ENCODE data around the gene ERF. TPM values are rescaled to one million over a fixed set of nuclear protein-coding genes. Genes with fewer than 3 reads are reported as not detected.

Gene ERF
- total and polyA plus RNA-seq, 4 donors: 16.1 to 57.2 (median 37.5) TPM

DNA sequence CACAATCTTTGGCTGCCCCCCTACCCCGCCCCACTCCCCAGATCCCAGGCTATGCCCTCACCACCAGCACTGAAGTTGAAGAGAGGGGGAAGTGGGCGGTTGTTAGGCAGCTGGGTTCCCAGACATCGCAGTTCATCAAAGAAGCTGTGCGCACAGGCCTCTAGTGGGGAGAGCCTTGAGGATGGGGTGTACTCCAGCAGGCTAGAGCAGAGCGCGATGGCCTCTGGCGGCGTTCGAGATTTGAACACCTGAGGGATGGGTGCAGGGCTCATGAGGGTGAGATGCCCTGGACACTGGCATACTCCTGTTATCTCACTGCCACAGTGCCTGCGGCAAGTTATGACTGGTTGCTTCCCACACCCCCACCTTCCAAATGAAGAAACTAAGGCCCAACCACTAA is 22.5 kb downstream of the ERF start:
- H3K27me3 ChIP-seq (ENCODE audit: control insufficient read depth, insufficient read depth, low read length): no peaks in the 10 kb centered on the region
- H3K4me1 ChIP-seq (ENCODE audit: control insufficient read depth, insufficient read depth, low read length): peaks cover 13% of the 10 kb centered on the region
- H3K9me3 ChIP-seq (ENCODE audit: control insufficient read depth, insufficient read depth, low read length): no peaks in the 10 kb centered on the region
- no peak overlapping the region for H3K27ac ChIP-seq (ENCODE audit: low read depth, low read length)
- WGBS (ENCODE audit: insufficient coverage): 95% methylated on average over 6 of the region's 10 CpGs
- no peak for DNase-seq (ENCODE audit: low read depth in 4 of 6, low spot score in 6 of 6)
- peaks cover 96% of the 10 kb centered on the region for H3K36me3 ChIP-seq (ENCODE audit: control insufficient read depth, insufficient read depth, low read length)
- H3K4me3 ChIP-seq (ENCODE audit: low read depth, low read length): no peak overlapping the region

DNA sequence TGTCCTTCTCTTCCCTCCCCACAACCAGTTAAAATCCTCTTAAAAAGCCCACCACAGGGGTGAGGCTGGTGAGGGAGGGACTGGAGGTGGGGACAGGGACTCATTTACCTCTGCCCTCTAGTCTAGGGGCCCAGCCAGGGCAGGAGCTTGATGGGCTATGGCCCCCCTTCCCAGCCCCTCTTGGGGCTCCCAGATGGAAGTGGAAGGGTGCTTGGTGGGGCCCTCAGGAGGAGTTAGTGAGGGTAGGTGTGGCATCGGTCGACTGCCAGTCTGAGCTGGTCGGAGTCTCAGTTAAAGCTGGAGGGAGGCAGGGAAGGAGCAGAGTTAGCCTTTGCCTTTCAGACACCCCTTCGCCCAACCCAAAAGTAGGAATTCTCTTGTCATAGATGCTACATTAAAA is 24.4 kb downstream of the ERF start:
- Histone ChIP-seq H3K27me3 (ENCODE audit: control insufficient read depth, insufficient read depth, low read length) (no peaks in the 10 kb centered on the region), H3K36me3 (ENCODE audit: control insufficient read depth, insufficient read depth, low read length) (peaks cover 96% of the 10 kb centered on the region), H3K4me1 (ENCODE audit: control insufficient read depth, insufficient read depth, low read length) (peaks cover 13% of the 10 kb centered on the region), H3K27ac (ENCODE audit: low read depth, low read length) (no peak overlapping the region), H3K9me3 (ENCODE audit: control insufficient read depth, insufficient read depth, low read length) (no peaks in the 10 kb centered on the region), H3K4me3 (ENCODE audit: low read depth, low read length) (no peak overlapping the region)
- no peak for DNase-seq (ENCODE audit: low read depth in 4 of 6, low spot score in 6 of 6)
- WGBS (ENCODE audit: insufficient coverage): no CpG with 5 or more reads among the region's 4 CpGs

DNA sequence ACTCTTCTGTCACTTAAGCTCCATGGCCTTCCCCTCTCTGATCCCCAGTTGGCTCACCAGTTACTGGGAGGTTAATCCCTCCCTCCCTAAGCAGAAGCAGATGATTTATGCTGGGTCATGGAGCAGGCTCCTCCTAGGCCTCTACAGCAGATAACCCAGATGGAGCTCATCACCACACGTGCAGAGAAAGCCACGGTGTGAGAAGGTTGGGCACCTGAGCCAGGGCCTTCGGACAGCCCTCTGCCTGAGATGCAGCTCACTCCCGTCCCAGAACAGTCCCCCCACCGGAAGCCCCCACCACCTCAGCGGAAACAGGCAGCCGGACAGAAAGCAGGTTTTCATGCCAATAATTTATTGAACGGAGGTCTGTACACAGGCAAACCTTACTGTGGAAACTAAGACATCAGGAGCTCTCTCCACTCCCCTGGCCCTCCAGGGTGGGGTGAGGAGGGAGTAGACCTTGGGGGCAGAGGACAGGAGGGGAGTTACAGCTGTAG is 25.0 kb downstream of the ERF start:
- Histone ChIP-seq H3K4me1 (ENCODE audit: control insufficient read depth, insufficient read depth, low read length) (peaks cover 13% of the 10 kb centered on the region), H3K36me3 (ENCODE audit: control insufficient read depth, insufficient read depth, low read length) (peaks cover 96% of the 10 kb centered on the region), H3K27ac (ENCODE audit: low read depth, low read length) (peak overlapping the region; percentile 15)

DNA sequence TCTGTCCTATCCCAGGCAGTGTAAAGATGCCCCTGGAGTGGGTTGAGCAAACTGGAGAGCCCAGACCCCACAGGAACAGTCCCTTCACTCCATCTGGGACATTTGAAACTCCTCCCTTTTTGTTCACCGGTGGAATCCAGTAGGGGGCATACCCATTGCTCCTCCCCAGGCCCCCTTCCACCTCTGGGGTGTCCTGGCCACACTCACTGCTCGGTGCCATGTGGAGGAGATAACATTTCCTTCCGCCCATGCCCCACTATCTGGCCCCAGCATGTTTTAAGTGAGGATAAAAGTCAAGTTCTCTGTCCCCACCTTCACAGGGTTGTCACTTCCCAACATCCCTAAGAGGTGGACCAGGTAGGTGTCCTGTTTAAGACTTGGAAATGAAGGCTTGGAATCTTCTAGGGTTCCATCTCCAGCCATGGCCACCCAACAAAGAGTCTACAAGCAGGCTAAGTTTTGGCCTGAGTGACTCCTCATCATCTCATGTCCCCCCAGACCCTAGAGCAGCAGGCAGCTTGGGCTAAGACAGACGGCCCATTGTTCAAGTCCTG is 25.6 kb downstream of the ERF start:
- Histone ChIP-seq H3K27ac (ENCODE audit: low read depth, low read length) (no peak overlapping the region), H3K4me3 (ENCODE audit: low read depth, low read length) (no peak overlapping the region), H3K36me3 (ENCODE audit: control insufficient read depth, insufficient read depth, low read length) (peaks cover 96% of the 10 kb centered on the region), H3K27me3 (ENCODE audit: control insufficient read depth, insufficient read depth, low read length) (no peaks in the 10 kb centered on the region), H3K4me1 (ENCODE audit: control insufficient read depth, insufficient read depth, low read length) (peaks cover 13% of the 10 kb centered on the region), H3K9me3 (ENCODE audit: control insufficient read depth, insufficient read depth, low read length) (no peaks in the 10 kb centered on the region)
- DNase-seq (ENCODE audit: low read depth in 4 of 6, low spot score in 6 of 6): no peak
- WGBS (ENCODE audit: insufficient coverage): 100% methylated on average over 1 of the region's 4 CpGs

More for the DNA sequence above, 25.0 kb downstream of the ERF start:
- Histone ChIP-seq H3K9me3 (ENCODE audit: control insufficient read depth, insufficient read depth, low read length) (no peaks in the 10 kb centered on the region), H3K27me3 (ENCODE audit: control insufficient read depth, insufficient read depth, low read length) (no peaks in the 10 kb centered on the region), H3K4me3 (ENCODE audit: low read depth, low read length) (no peak overlapping the region)
- 40% methylated on average over 1 of the region's 8 CpGs for WGBS (ENCODE audit: insufficient coverage)
- DNase-seq (ENCODE audit: low read depth in 4 of 6, low spot score in 6 of 6): no peak

DNA sequence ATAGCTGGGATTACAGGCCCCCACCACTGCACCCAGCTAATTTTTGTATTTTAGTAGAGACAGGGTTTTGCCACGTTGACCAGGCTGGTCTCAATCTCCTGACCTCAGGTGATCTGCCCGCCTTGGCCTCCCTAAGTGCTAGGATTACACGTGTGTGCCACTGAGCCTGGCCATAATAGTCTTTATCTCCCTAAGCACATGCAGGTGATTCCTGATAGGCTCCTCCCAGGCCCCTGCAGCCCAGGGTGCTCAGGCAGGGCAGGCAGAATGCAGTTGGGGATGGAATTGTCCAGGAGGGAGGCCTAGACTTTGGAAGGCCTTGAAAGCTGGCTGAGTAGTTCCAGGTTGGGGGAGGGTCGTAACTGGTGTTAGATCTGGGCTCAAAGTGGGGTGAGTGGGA is 26.3 kb downstream of the ERF start:
- H3K9me3 ChIP-seq (ENCODE audit: control insufficient read depth, insufficient read depth, low read length): no peaks in the 10 kb centered on the region
- H3K36me3 ChIP-seq (ENCODE audit: control insufficient read depth, insufficient read depth, low read length): peaks cover 94% of the 10 kb centered on the region
- no peak for DNase-seq (ENCODE audit: low read depth in 4 of 6, low spot score in 6 of 6)
- H3K27ac ChIP-seq (ENCODE audit: low read depth, low read length): no peak overlapping the region
- H3K4me3 ChIP-seq (ENCODE audit: low read depth, low read length): no peak overlapping the region
- H3K4me1 ChIP-seq (ENCODE audit: control insufficient read depth, insufficient read depth, low read length): peaks cover 13% of the 10 kb centered on the region
- no peaks in the 10 kb centered on the region for H3K27me3 ChIP-seq (ENCODE audit: control insufficient read depth, insufficient read depth, low read length)
- WGBS (ENCODE audit: insufficient coverage): 88% methylated on average over 4 of the region's 4 CpGs

DNA sequence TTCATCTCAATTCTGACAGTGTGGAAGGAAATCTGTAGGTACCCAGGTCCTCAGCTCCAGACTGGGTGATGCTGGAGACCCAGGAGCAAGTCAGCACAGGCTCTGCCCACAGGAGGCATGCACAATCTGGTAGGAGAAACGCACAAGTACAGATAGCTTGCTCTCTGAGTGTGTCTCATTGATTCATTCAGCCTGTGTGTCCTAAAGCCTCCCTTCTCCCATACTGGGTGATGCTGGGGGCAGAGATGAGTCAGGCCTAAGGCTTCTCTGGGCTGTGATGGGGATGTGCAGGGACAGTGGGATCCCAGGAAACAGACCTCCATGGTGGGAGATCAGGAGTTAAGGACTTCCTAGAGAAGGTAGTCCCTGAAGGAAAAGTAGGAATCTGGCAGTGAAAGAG is 28.0 kb downstream of the ERF start:
- WGBS (ENCODE audit: insufficient coverage): 100% methylated on average over 1 of the region's 1 CpG
- peaks cover 77% of the 10 kb centered on the region for H3K36me3 ChIP-seq (ENCODE audit: control insufficient read depth, insufficient read depth, low read length)
- no peaks in the 10 kb centered on the region for H3K9me3 ChIP-seq (ENCODE audit: control insufficient read depth, insufficient read depth, low read length)

GRCh38 chr19:42225718-42226292 is 29.1 kb downstream of the ERF start:
- 96% methylated on average over 33 of the region's 33 CpGs for WGBS (ENCODE audit: insufficient coverage)
- Histone ChIP-seq H3K4me3 (ENCODE audit: low read depth, low read length) (no peak overlapping the region), H3K9me3 (ENCODE audit: control insufficient read depth, insufficient read depth, low read length) (no peaks in the 10 kb centered on the region), H3K36me3 (ENCODE audit: control insufficient read depth, insufficient read depth, low read length) (peaks cover 66% of the 10 kb centered on the region), H3K27ac (ENCODE audit: low read depth, low read length) (no peak overlapping the region), H3K4me1 (ENCODE audit: control insufficient read depth, insufficient read depth, low read length) (peaks cover 18% of the 10 kb centered on the region), H3K27me3 (ENCODE audit: control insufficient read depth, insufficient read depth, low read length) (no peaks in the 10 kb centered on the region)
- DNase-seq (ENCODE audit: low read depth in 4 of 6, low spot score in 6 of 6): no peak

More for the DNA sequence above, 28.0 kb downstream of the ERF start:
- Histone ChIP-seq H3K4me1 (ENCODE audit: control insufficient read depth, insufficient read depth, low read length) (peaks cover 13% of the 10 kb centered on the region), H3K27me3 (ENCODE audit: control insufficient read depth, insufficient read depth, low read length) (no peaks in the 10 kb centered on the region), H3K27ac (ENCODE audit: low read depth, low read length) (no peak overlapping the region), H3K4me3 (ENCODE audit: low read depth, low read length) (no peak overlapping the region)
- no peak for DNase-seq (ENCODE audit: low read depth in 4 of 6, low spot score in 6 of 6)

- Histone ChIP-seq H3K4me3 (ENCODE audit: low read depth, low read length) (no peak overlapping the region), H3K4me1 (ENCODE audit: control insufficient read depth, insufficient read depth, low read length) (peaks cover 15% of the 10 kb centered on the region), H3K27ac (ENCODE audit: low read depth, low read length) (no peak overlapping the region), H3K9me3 (ENCODE audit: control insufficient read depth, insufficient read depth, low read length) (no peaks in the 10 kb centered on the region), H3K36me3 (ENCODE audit: control insufficient read depth, insufficient read depth, low read length) (peaks cover 60% of the 10 kb centered on the region), H3K27me3 (ENCODE audit: control insufficient read depth, insufficient read depth, low read length) (no peaks in the 10 kb centered on the region)
- 97% methylated on average over 35 of the region's 37 CpGs for WGBS (ENCODE audit: insufficient coverage)
- DNase-seq (ENCODE audit: low read depth in 4 of 6, low spot score in 6 of 6): no peak
These were observed 29.8 kb downstream of the ERF start for GRCh38 chr19:42224940-42225717.

DNA sequence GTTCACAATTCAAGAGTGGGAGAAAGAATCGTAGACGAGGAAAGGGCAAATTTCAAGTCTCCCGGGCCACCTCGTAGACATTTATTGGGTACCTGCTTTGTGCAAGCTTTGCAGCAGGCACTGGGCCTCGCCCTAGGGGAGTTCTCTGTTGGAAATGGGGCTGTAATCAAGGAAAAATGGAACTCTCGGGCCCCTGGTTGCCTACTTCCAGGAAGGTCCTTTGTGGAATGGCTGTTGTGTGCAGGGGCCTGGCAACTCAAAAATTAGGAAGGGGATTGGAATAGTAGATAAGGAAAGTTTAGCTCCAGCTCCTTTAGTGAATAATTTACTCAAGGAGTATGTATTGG is 34.2 kb downstream of the ERF start:
- no peak for DNase-seq (ENCODE audit: low read depth in 4 of 6, low spot score in 6 of 6)
- WGBS (ENCODE audit: insufficient coverage): 1% methylated on average over 6 of the region's 6 CpGs
- peaks cover 38% of the 10 kb centered on the region for H3K4me1 ChIP-seq (ENCODE audit: control insufficient read depth, insufficient read depth, low read length)

More for the DNA sequence above, 34.2 kb downstream of the ERF start:
- no peaks in the 10 kb centered on the region for H3K27me3 ChIP-seq (ENCODE audit: control insufficient read depth, insufficient read depth, low read length)
- H3K36me3 ChIP-seq (ENCODE audit: control insufficient read depth, insufficient read depth, low read length): peaks cover 19% of the 10 kb centered on the region
- peak overlapping the region; percentile 90 for H3K4me3 ChIP-seq (ENCODE audit: low read depth, low read length)
- H3K9me3 ChIP-seq (ENCODE audit: control insufficient read depth, insufficient read depth, low read length): no peaks in the 10 kb centered on the region
- peak overlapping the region; percentile 87 for H3K27ac ChIP-seq (ENCODE audit: low read depth, low read length)
